OCI-LY7 (cell line): ENCODE results near the gene TTC9C. TPM values are rescaled to one million over a fixed set of nuclear protein-coding genes. Genes with fewer than 3 reads are reported as not detected.
"Not testable (repeated sequence)": the region's sequence is repeated elsewhere in the genome, so short reads cannot be mapped to it uniquely, and the experiment has no call there.

ENCODE experiments used
- BruUV-seq: library from RNA; stranded (reverse); fragments of 400-500 nt; replicated peaks from 2 replicates; lab custom pipeline; 2021; lab: Mats Ljungman, UMichigan
- CTCF ChIA-PET: fragments of 300-600 bp; sonication (Branson Sonifier 250); formaldehyde crosslinking; loops from one replicate; lab custom pipeline; 2022; ENCODE audit warnings: antibody characterized with exemption; ENCODE audit not compliant: unreplicated experiment; lab: Charles Lee
- POLR2A ChIA-PET: fragments of 300-600 bp; sonication (Branson Sonifier 250); formaldehyde crosslinking; loops from one replicate; lab custom pipeline; 2022; ENCODE audit warnings: antibody characterized with exemption; lab: Charles Lee
- DNase-seq: peaks from one replicate; pipeline ENCODE4 v3.0.0-alpha.2; 2015; ENCODE audit warnings: low spot score
- H2AFZ ChIP-seq: fragments of 200-600 bp; sonication (generic), shearing (Covaris generic); 2 replicates; pipeline ENCODE4 v1.6.1; 2014; ENCODE audit warnings: mild to moderate bottlenecking, antibody characterized with exemption, low read length, moderate library complexity
- H3K27ac ChIP-seq: fragments of 200-600 bp; sonication (generic); 2 replicates; pipeline ENCODE4 v1.5.1; 2014; ENCODE audit warnings: mixed run types, low read depth, mild to moderate bottlenecking, moderate library complexity, low read length, inconsistent platforms; ENCODE audit not compliant: poor library complexity, severe bottlenecking
- H3K36me3 ChIP-seq: fragments of 200-600 bp; sonication (generic); 2 replicates; pipeline ENCODE4 v1.6.1; 2014; ENCODE audit warnings: mild to moderate bottlenecking, antibody characterized with exemption, low read length, moderate library complexity, mixed read lengths; ENCODE audit not compliant: insufficient read depth
- H3K4me1 ChIP-seq: fragments of 200-600 bp; sonication (generic); 2 replicates; pipeline ENCODE4 v1.5.1; 2014; ENCODE audit warnings: mild to moderate bottlenecking, low read length; ENCODE audit not compliant: insufficient read depth, poor library complexity, severe bottlenecking
- H3K4me2 ChIP-seq: fragments of 200-600 bp; sonication (generic); 2 replicates; pipeline ENCODE4 v1.6.1; 2014; ENCODE audit warnings: mild to moderate bottlenecking, low read length
- H3K4me3 ChIP-seq: fragments of 200-600 bp; sonication (generic); 2 replicates; pipeline ENCODE4 v1.5.1; 2014; ENCODE audit warnings: mild to moderate bottlenecking, low read depth, low read length; ENCODE audit not compliant: poor library complexity, severe bottlenecking
- H3K79me2 ChIP-seq: fragments of 200-600 bp; sonication (generic); 2 replicates; pipeline ENCODE4 v1.6.1; 2016; ENCODE audit warnings: low read depth, mild to moderate bottlenecking, low read length, moderate library complexity, mixed read lengths; ENCODE audit not compliant: insufficient read depth
- H3K9me2 ChIP-seq: fragments of 200-600 bp; sonication (generic); 2 replicates; pipeline ENCODE4 v1.6.1; 2016; ENCODE audit warnings: mild to moderate bottlenecking, low read length, mixed read lengths; ENCODE audit not compliant: insufficient read depth
- H3K9me3 ChIP-seq: fragments of 200-600 bp; sonication (generic); 2 replicates; pipeline ENCODE4 v1.6.1; 2014; ENCODE audit warnings: mild to moderate bottlenecking, mixed run types, low read length, mixed read lengths
- H4K20me1 ChIP-seq: fragments of 200-600 bp; sonication (generic); 2 replicates; pipeline ENCODE4 v1.6.1; 2014; ENCODE audit warnings: mild to moderate bottlenecking, antibody characterized with exemption, low read length, moderate library complexity, mixed read lengths; ENCODE audit not compliant: insufficient read depth
- CTCF ChIP-seq: fragments of 200-600 bp; sonication (generic); conservative IDR thresholded peaks from 2 replicates; pipeline ENCODE4 v1.5.1; 2014; ENCODE audit warnings: mild to moderate bottlenecking, antibody characterized with exemption, low read length, moderate library complexity, mixed read lengths
- EZH2phosphoT487 ChIP-seq: fragments of 200-600 bp; sonication (generic); IDR thresholded peaks from 2 replicates; pipeline ENCODE4 v1.6.1; 2018; ENCODE audit warnings: low read depth, borderline replicate concordance, mild to moderate bottlenecking, mixed run types, antibody characterized with exemption, low read length, moderate library complexity, mixed read lengths
- intact Hi-C: fragments of 100-400 bp; cut with micrococcal nuclease; formaldehyde crosslinking; loops from one replicate; pipeline ENCODE4 v1.10.0; 2022; ENCODE audit not compliant: unreplicated experiment
- total RNA-seq, 2 experiments: library from RNA; depleted of rRNA in 1 of 2; stranded (reverse); fragments of >200 nt in 1 of 2; shearing (Covaris generic) in 1 of 2; gene quantifications; 2 replicates each; pipeline ENCODE4 v1.2.3, GENCODE V29; 2014 to 2022

TTC9C gene
- total RNA-seq, 2 experiments from 2014 or later = 51.7 to 70.2 TPM

GRCh38 chr11:62747475-62748160 lies 19.3 kb downstream of the TTC9C start:
- BruUV-seq = no TSS peak
- no peak overlapping the region for H2AFZ ChIP-seq
- no peaks in the 10 kb centered on the region for H3K79me2 ChIP-seq
- intact Hi-C loops = no loop called here
- no peaks in the 10 kb centered on the region for H3K9me2 ChIP-seq
- peaks cover 13% of the 10 kb centered on the region for H3K4me1 ChIP-seq
- H4K20me1 ChIP-seq = no peaks in the 10 kb centered on the region
- TF ChIP-seq EZH2phosphoT487 (no peak), CTCF (no peak)
- no peak overlapping the region for H3K27ac ChIP-seq
- DNase-seq = no peak
- H3K36me3 ChIP-seq = no peaks in the 10 kb centered on the region
- ChIA-PET CTCF (no interaction called here), POLR2A (interaction anchor here (1.1 to 2.2 kb wide), 2 partner anchors 14 to 20 kb away, joined by 3 to 9 read pairs; partner anchors contain the start of genes HNRNPUL2 and POLR2G)
- H3K9me3 ChIP-seq = no peaks in the 10 kb centered on the region
- H3K4me3 ChIP-seq = no peak overlapping the region
- peak overlapping the region; percentile 39 for H3K4me2 ChIP-seq

GRCh38 chr11:62749931-62750330 lies 21.6 kb downstream of the TTC9C start:
- CTCF ChIA-PET, DNase-seq, H3K9me2 ChIP-seq, intact Hi-C loops, H3K27ac ChIP-seq, H2AFZ ChIP-seq, H3K79me2 ChIP-seq, BruUV-seq, H3K9me3 ChIP-seq, H3K36me3 ChIP-seq, H4K20me1 ChIP-seq, H3K4me2 ChIP-seq, H3K4me3 ChIP-seq: not testable (repeated sequence)
- POLR2A ChIA-PET = interaction anchor here (0.6 to 0.7 kb wide), 3 partner anchors 47 to 846 kb away, joined by 3 to 4 read pairs (median 3); no protein-coding TSS in a partner anchor
- peaks cover 26% of the 10 kb centered on the region for H3K4me1 ChIP-seq

GRCh38 chr11:62752177-62752785 lies 24.0 kb downstream of the TTC9C start:
- H3K79me2 ChIP-seq = no peaks in the 10 kb centered on the region
- no peak overlapping the region for H2AFZ ChIP-seq
- H3K4me1 ChIP-seq = peaks cover 25% of the 10 kb centered on the region
- TF ChIP-seq EZH2phosphoT487 = no peak
- TF ChIP-seq CTCF = no peak
- ChIA-PET CTCF (no interaction called here), POLR2A (interaction anchor here (1.2 kb wide), 1 partner anchor 9 kb away, joined by 5 read pairs; the partner anchor contains the start of gene POLR2G)
- H3K4me2 ChIP-seq = no peak overlapping the region
- H3K9me2 ChIP-seq = no peaks in the 10 kb centered on the region
- BruUV-seq = no TSS peak
- H3K4me3 ChIP-seq = no peak overlapping the region
- intact Hi-C loops = no loop called here
- no peaks in the 10 kb centered on the region for H3K9me3 ChIP-seq
- no peak for DNase-seq
- no peak overlapping the region for H3K27ac ChIP-seq
- no peaks in the 10 kb centered on the region for H4K20me1 ChIP-seq
- no peaks in the 10 kb centered on the region for H3K36me3 ChIP-seq
